IPS DF 6.9 (cell line): ENCODE results near the gene LRRC66.

Experiments used
- DNase-seq: peaks from one replicate; pipeline ENCODE4 v3.0.0-alpha.2; 2013; ENCODE audit warnings: low read depth, low spot score
- H3K27ac ChIP-seq: one replicate; pipeline ENCODE4 v1.5.1; 2013; ENCODE audit warnings: low read length, control low read depth
- H3K27me3 ChIP-seq: 2 replicates; pipeline ENCODE4 v1.6.1; 2013; ENCODE audit warnings: mild to moderate bottlenecking, low read length; ENCODE audit not compliant: control insufficient read depth, insufficient read depth
- H3K36me3 ChIP-seq: 2 replicates; pipeline ENCODE4 v1.6.1; 2013; ENCODE audit warnings: low read length; ENCODE audit not compliant: control insufficient read depth, insufficient read depth
- H3K4me1 ChIP-seq: 2 replicates; pipeline ENCODE4 v1.6.1; 2013; ENCODE audit warnings: low read length; ENCODE audit not compliant: control insufficient read depth, insufficient read depth
- H3K4me3 ChIP-seq: 2 replicates; pipeline ENCODE4 v1.5.1; 2013; ENCODE audit warnings: mild to moderate bottlenecking, low read length
- H3K9me3 ChIP-seq: 2 replicates; pipeline ENCODE4 v1.6.1; 2013; ENCODE audit warnings: low read length, inconsistent platforms; ENCODE audit not compliant: control insufficient read depth, insufficient read depth
- WGBS: extraction: QIAGEN DNeasy Blood & Tissue Kit; methylation state at CpG from one replicate; pipeline ENCODE4 v1.1.7; 2013; ENCODE audit warnings: mixed read lengths, missing lambda C conversion rate; ENCODE audit not compliant: insufficient read length, insufficient coverage; 5-methylcytosine and 5-hydroxymethylcytosine counted together

LRRC66 gene

GRCh38 chr4:52015366-52015765 lies 4.8 kb downstream of the LRRC66 start:
- no peak overlapping the region for H3K4me3 ChIP-seq
- no peaks in the 10 kb centered on the region for H3K27me3 ChIP-seq
- no peak for DNase-seq
- no peak overlapping the region for H3K27ac ChIP-seq
- no peaks in the 10 kb centered on the region; the same call in 1 of the 2 replicates for H3K4me1 ChIP-seq
- H3K36me3 ChIP-seq: no peaks in the 10 kb centered on the region
- WGBS: no CpG with 5 or more reads among the region's 7 CpGs
- no peaks in the 10 kb centered on the region for H3K9me3 ChIP-seq

- no peaks in the 10 kb centered on the region for H3K36me3 ChIP-seq
- H3K4me3 ChIP-seq: no peak overlapping the region
- no peaks in the 10 kb centered on the region for H3K4me1 ChIP-seq
- no CpG with 5 or more reads among the region's 1 CpG for WGBS
- no peaks in the 10 kb centered on the region for H3K9me3 ChIP-seq
- H3K27ac ChIP-seq: no peak overlapping the region
- DNase-seq: no peak
- no peaks in the 10 kb centered on the region for H3K27me3 ChIP-seq
Observed at GRCh38 chr4:52014903-52015302, 5.3 kb downstream of the LRRC66 start.

- DNase-seq: no peak
- no peaks in the 10 kb centered on the region for H3K9me3 ChIP-seq
- H3K36me3 ChIP-seq: no peaks in the 10 kb centered on the region
- no peak overlapping the region for H3K27ac ChIP-seq
- no peak overlapping the region for H3K4me3 ChIP-seq
- H3K27me3 ChIP-seq: no peaks in the 10 kb centered on the region
- no peaks in the 10 kb centered on the region for H3K4me1 ChIP-seq
- WGBS: no CpG with 5 or more reads among the region's 1 CpG
Observed at GRCh38 chr4:52012651-52013050, 7.5 kb downstream of the LRRC66 start.

GRCh38 chr4:52010986-52011385 lies 9.2 kb downstream of the LRRC66 start:
- no peak overlapping the region for H3K4me3 ChIP-seq
- H3K27ac ChIP-seq: no peak overlapping the region
- no peaks in the 10 kb centered on the region for H3K4me1 ChIP-seq
- WGBS: no CpG with 5 or more reads among the region's 2 CpGs
- no peak for DNase-seq
- no peaks in the 10 kb centered on the region for H3K9me3 ChIP-seq
- H3K27me3 ChIP-seq: no peaks in the 10 kb centered on the region
- no peaks in the 10 kb centered on the region for H3K36me3 ChIP-seq

- WGBS: no CpG with 5 or more reads among the region's 4 CpGs
- no peak overlapping the region for H3K27ac ChIP-seq
- H3K4me1 ChIP-seq: no peaks in the 10 kb centered on the region
- no peak for DNase-seq
- no peak overlapping the region for H3K4me3 ChIP-seq
- no peaks in the 10 kb centered on the region for H3K9me3 ChIP-seq
- no peaks in the 10 kb centered on the region for H3K36me3 ChIP-seq
- H3K27me3 ChIP-seq: no peaks in the 10 kb centered on the region
Observed at GRCh38 chr4:52006887-52007286, 13.3 kb downstream of the LRRC66 start.

- Histone ChIP-seq H3K27me3 (no peaks in the 10 kb centered on the region), H3K9me3 (no peaks in the 10 kb centered on the region), H3K4me3 (no peak overlapping the region), H3K27ac (no peak overlapping the region), H3K36me3 (no peaks in the 10 kb centered on the region), H3K4me1 (no peaks in the 10 kb centered on the region)
- no peak for DNase-seq
- WGBS: no CpG with 5 or more reads among the region's 2 CpGs
Observed at GRCh38 chr4:52005604-52006273, 14.4 kb downstream of the LRRC66 start.

GRCh38 chr4:52004414-52004813 lies 15.7 kb downstream of the LRRC66 start:
- no peaks in the 10 kb centered on the region for H3K9me3 ChIP-seq
- no peak overlapping the region for H3K4me3 ChIP-seq
- no peaks in the 10 kb centered on the region for H3K36me3 ChIP-seq
- no peaks in the 10 kb centered on the region for H3K4me1 ChIP-seq
- no peaks in the 10 kb centered on the region for H3K27me3 ChIP-seq
- DNase-seq: no peak
- no peak overlapping the region for H3K27ac ChIP-seq

GRCh38 chr4:52001616-52002015 lies 18.5 kb downstream of the LRRC66 start:
- no peak for DNase-seq
- Histone ChIP-seq H3K27ac (no peak overlapping the region), H3K27me3 (no peaks in the 10 kb centered on the region), H3K4me3 (no peak overlapping the region), H3K36me3 (no peaks in the 10 kb centered on the region), H3K9me3 (no peaks in the 10 kb centered on the region), H3K4me1 (peaks cover 1% of the 10 kb centered on the region; the same call in 1 of the 2 replicates)
- no CpG with 5 or more reads among the region's 2 CpGs for WGBS

GRCh38 chr4:51999250-51999649 lies 20.9 kb downstream of the LRRC66 start:
- Histone ChIP-seq H3K27ac (no peak overlapping the region), H3K4me1 (peaks cover 1% of the 10 kb centered on the region; the same call in 1 of the 2 replicates), H3K4me3 (no peak overlapping the region), H3K9me3 (no peaks in the 10 kb centered on the region), H3K27me3 (no peaks in the 10 kb centered on the region), H3K36me3 (no peaks in the 10 kb centered on the region)
- no CpG with 5 or more reads among the region's 5 CpGs for WGBS
- no peak for DNase-seq

GRCh38 chr4:51998837-51999236 lies 21.3 kb downstream of the LRRC66 start:
- Histone ChIP-seq H3K4me3 (no peak overlapping the region), H3K4me1 (peaks cover 1% of the 10 kb centered on the region; the same call in 1 of the 2 replicates), H3K27me3 (no peaks in the 10 kb centered on the region), H3K9me3 (no peaks in the 10 kb centered on the region), H3K27ac (no peak overlapping the region), H3K36me3 (no peaks in the 10 kb centered on the region)
- no peak for DNase-seq

GRCh38 chr4:51997647-51998046 lies 22.5 kb downstream of the LRRC66 start:
- H3K9me3 ChIP-seq: no peaks in the 10 kb centered on the region
- H3K36me3 ChIP-seq: no peaks in the 10 kb centered on the region
- H3K4me1 ChIP-seq: peaks cover 1% of the 10 kb centered on the region; the same call in 1 of the 2 replicates
- DNase-seq: no peak
- H3K27ac ChIP-seq: no peak overlapping the region
- H3K4me3 ChIP-seq: no peak overlapping the region
- no peaks in the 10 kb centered on the region for H3K27me3 ChIP-seq
